GM12892 (cell line): ENCODE results near the gene PVR.
"Not testable (repeated sequence)": the region's sequence is repeated elsewhere in the genome, so short reads cannot be mapped to it uniquely, and the experiment has no call there.

Experiments used
- DNase-seq: peaks from one replicate; pipeline ENCODE4 v3.0.0; 2011; ENCODE audit not compliant: insufficient read length
- FAIRE-seq: peaks from 2 replicates; lab custom pipeline; 2011; peaks lifted over from hg19 to GRCh38; lab: Jason Lieb, UNC
- POLR2A ChIP-seq: IDR thresholded peaks from 2 replicates; pipeline ENCODE4 v1.6.1; 2011; ENCODE audit warnings: low read depth, low read length, control low read depth
- POLR2AphosphoS5 ChIP-seq: IDR thresholded peaks from 2 replicates; pipeline ENCODE4 v1.6.1; 2011; ENCODE audit warnings: low read depth, low read length, control low read depth
- TAF1 ChIP-seq: IDR thresholded peaks from 2 replicates; pipeline ENCODE4 v1.6.1; 2011; ENCODE audit warnings: low read depth, mild to moderate bottlenecking, control low read depth, low read length, borderline replicate concordance

Gene PVR

DNA sequence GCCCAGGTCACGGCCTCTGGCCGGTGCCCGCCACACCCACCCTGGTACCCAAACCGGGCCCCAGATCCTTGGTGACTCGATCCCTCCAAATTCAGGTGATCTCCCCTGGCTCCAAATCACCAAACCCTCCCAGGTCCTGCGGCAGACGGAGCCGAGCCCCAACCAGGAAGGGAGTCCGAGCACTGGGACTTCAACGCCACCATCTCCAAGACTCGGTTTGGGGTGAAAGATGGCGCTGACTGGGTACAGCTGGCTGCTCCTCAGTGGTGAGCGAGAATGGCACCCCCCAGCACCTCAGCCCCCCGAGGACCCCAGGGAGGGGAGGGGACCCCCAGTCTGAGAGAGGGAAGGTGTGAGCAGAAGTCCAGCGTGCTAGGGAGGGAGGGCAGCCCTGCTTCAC, 57.5 kb downstream of the PVR start:
- FAIRE-seq (no peak), DNase-seq (no peak)
- no peak for TF ChIP-seq POLR2A

DNA sequence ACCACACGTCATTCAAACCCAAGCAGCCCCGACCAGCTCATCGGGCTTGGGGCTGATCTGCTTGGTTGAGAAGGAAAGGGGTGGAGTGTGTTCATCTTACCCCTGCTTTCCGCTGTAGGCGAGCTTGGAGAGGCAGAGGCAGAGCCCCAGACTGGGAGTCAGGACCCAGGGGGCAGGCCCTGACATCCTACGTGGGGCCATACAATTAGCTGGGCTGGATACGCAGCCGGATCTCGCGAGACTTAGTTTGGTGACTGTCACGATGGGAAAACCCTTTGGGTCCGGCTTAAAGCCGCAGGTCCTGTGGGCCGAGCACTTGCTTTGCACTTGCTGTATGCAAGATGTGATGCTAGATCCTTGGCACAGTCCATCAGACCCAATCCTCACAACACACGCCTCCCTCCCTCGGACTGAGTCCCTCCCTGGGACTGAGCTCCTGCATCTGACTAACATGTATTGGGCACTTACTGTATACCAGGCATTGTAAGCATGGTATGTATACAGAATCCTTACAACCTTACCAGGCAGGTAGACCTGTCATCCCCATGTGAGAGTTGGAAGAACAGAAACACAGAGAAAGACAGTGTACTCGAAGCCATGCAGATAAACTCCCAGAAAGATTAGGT, 59.0 kb downstream of the PVR start:
- TF ChIP-seq POLR2AphosphoS5 = no peak
- TF ChIP-seq POLR2A = no peak
- no peak for TF ChIP-seq TAF1
- FAIRE-seq = no peak
- DNase-seq = no peak

DNA sequence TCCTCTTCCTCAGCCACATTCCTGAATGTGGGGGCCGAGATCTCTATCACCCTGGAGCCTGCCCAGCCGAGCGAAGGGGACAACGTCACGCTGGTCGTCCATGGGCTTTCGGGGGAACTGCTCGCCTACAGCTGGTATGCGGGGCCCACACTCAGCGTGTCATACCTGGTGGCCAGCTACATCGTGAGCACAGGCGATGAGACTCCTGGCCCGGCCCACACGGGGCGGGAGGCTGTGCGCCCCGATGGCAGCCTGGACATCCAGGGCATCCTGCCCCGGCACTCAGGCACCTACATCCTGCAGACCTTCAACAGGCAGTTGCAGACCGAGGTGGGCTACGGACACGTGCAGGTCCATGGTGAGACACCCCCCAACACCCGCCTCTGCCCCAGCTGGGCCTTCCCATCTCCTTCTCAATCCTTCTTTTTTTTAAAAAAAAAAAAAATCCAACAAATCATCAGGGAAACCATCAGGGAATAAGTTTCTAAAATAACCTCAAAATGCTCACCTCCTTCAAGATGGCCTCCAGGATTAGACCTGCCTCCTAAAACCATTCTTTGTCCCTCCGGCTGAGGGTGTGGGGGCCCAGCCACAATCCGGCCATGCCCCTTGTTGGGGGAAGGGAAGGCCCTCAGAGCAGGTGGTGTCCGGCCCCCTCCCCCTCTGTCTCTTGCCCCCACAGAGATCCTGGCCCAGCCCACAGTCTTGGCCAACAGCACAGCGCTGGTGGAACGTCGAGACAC, 59.8 kb downstream of the PVR start:
- DNase-seq = no peak
- FAIRE-seq = no peak
- TF ChIP-seq POLR2AphosphoS5 = no peak
- TF ChIP-seq POLR2A = no peak

DNA sequence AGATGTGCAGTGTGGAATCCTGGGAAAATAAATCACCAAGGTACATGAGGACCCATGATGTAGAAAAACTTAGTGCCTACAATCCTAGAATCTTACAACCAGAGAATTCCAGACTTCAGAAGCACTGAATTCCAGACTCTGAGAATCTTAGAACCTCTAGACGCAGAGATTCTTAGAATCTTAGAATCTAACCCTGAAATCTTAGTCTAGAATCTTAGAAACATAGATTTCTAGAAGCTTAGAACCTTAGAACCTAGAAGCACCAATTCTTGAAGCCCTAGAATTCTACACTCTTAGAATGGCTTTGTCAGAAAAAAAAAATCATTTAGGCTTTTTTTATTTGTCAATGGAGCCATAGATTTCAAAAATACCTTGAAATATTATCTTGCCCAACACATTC, 61.3 kb downstream of the PVR start:
- no peak for TF ChIP-seq TAF1
- no peak for TF ChIP-seq POLR2A
- TF ChIP-seq POLR2AphosphoS5 = no peak
- FAIRE-seq (no peak), DNase-seq (no peak)

DNA sequence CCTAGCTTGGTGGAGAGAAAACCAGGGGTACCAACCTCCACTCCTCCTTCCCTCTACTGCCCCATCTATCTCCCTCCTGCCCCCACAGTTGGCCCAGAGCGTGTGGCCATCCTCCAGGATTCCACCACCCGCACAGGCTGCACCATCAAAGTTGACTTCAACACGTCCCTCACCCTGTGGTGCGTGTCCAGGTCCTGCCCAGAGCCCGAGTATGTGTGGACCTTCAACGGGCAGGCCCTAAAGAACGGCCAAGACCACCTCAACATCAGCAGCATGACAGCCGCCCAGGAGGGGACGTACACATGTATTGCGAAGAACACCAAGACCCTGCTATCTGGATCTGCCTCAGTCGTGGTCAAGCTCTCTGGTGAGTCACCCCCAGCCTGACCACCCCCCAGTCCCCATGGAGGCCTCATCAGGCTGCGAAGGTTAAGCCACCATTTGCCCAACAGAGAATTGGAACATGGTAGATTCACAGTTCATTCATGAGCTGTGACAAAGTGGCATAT, 61.8 kb downstream of the PVR start:
- no peak for TF ChIP-seq POLR2A
- TF ChIP-seq TAF1 = no peak
- TF ChIP-seq POLR2AphosphoS5 = no peak
- FAIRE-seq = no peak
- DNase-seq = no peak

DNA sequence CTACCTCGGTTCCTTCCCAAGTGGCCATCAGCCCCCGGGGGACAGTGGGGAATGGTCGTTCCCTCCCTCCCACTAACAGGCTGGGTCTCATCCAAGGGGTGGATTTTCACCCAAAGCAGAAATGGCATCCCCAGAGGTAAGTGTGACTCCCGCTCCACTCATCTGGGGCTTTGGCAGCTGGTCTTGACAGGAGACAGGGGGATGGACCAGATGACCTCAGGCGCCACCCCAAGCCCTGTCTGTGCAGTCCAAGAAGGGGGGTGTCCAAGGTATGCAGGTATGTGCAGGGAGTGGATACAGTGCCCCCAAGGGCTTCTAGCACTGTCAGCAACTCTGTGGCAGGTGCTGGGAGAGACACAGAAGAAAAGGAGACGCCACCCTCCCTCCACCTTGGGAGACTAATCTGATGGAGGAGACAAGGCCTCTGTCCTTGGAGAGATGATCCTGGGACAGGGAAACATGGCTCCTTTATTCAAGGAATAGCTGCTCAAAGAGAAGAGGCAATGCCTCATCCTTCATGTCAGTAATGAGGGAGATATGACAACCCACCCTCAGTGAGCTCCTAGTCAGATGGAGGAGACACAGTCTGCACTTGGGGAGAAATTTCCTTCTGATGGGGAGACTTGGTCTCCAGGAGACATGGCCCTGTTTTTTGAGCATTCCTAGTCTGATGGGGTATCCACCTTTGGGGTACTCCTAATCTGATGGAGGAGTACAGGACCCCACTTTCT, 63.0 kb downstream of the PVR start:
- TF ChIP-seq POLR2AphosphoS5 = no peak
- TF ChIP-seq TAF1 = no peak
- TF ChIP-seq POLR2A = no peak
- DNase-seq (no peak), FAIRE-seq (no peak)

DNA sequence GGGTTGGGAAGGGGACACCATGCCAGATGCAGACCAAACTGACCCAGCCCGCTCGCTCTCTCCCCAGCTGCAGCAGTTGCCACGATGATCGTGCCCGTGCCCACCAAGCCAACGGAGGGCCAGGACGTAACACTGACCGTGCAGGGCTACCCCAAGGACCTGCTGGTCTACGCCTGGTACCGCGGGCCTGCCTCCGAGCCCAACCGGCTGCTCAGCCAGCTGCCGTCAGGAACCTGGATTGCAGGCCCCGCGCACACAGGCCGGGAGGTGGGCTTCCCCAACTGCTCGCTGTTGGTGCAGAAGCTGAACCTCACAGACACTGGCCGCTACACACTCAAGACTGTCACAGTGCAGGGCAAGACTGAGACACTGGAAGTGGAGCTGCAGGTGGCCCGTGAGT, 64.1 kb downstream of the PVR start:
- no peak for TF ChIP-seq TAF1
- no peak for TF ChIP-seq POLR2A
- no peak for TF ChIP-seq POLR2AphosphoS5
- FAIRE-seq (no peak), DNase-seq (no peak)

DNA sequence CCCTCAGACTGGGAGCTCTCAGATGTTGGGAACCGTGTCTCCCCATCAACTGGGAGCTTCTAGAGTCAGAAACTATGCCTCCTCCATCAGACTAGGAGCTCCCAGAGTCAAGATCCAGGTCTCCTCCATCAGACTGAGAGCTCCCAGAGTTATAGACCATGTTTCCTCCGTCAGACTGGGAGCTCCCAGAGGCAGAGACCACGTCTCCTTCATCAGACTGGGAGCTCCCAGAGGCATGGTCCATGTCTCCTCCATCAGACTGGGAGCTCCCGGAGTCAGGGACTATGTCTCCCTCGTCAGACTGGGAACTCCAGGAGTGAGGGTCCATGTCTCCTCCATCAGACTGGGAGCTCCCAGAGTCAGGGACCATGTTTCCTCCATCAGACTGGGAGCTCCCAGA, 65.2 kb downstream of the PVR start:
- TF ChIP-seq TAF1 (no peak), POLR2A (no peak)
- FAIRE-seq = no peak

DNA sequence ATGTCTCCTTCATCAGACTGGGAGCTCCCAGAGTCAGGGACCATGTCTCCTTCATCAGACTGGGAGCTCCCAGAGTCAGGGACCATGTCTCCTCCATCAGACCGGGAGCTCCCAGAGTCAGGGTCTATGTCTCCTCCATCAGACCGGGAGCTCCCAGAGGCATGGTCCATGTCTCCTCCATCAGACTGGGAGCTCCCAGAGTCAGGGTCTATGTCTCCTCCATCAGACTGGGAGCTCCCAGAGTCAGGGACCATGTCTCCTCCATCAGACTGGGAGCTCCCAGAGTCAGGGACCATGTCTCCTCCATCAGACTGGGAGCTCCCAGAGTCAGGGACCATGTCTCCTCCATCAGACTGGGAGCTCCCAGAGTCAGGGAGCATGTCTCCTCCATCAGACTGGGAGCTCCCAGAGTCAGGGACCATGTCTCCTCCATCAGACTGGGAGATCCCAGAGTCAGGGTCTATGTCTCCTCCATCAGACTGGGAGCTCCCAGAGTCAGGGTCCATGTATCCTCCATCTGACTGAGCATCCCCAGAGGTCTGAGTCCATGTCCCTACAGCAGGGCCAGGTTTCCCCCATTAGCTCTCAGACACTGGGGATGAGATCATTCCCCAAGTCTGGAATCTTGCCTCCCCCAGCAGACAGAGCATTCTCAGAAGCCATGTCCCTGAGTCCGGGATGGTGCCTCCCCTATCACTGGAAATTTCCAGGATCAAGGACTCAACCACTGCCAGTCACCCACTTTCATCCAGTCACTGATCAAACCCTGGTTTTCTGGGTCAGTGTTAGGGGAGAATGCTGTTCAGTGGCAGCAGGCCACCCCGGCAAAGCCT, 65.9 kb downstream of the PVR start:
- FAIRE-seq, DNase-seq: not testable (repeated sequence)

More for the DNA sequence above, 65.2 kb downstream of the PVR start:
- no peak for DNase-seq

DNA sequence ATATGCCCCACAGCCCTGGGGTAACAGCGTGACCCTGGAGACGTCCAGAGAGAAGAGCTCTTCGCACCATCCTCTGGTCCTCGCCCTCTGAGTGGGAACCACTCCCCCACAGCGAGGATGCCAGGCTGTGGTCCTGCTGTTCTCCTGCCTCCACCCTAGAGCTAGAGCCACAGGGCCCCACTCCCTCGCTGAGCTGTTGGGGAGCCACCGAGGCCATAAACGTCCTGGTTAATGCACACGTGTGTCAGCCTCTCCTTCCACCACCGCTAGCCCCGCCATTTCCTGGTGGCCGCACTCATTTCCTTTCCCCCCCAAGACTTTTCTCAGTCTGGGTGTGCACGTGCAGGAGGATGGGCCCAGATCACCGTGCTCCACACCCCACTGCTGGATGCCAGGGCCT, 66.8 kb downstream of the PVR start:
- DNase-seq (no peak), FAIRE-seq (no peak)
- no peak for TF ChIP-seq TAF1
- TF ChIP-seq POLR2AphosphoS5 = no peak
- TF ChIP-seq POLR2A = no peak

DNA sequence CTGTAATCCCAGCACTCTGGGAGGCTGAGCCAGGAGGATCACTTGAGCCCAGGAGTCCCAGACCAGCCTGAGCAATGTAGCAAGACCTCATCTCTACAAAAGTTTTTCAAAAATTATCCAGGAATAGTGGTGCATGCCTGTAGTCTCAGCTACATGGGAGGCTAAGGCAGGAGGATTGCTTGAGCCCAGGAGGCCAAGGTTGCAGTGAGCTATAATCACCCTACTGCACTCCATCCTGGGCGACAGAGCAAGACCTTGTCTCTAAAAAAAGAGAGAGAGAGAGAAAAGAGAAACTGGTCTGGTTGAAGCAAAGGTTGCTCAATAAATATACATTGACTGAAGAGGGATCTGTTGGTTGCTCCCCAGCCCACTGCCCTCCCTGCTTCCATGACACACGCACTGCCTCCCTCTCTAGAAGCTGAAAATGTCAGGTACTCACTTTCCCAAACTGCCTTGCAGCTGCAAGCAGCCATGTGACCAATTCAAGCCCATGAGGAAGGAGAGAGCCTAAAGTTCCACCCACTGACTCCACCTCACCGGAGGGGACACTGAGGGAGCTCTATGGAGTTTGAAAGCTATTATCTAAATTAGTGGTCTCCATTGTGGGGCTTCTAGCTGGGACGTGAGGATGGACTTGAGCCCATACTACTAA, 69.3 kb downstream of the PVR start:
- FAIRE-seq = no peak
- no peak for DNase-seq
- TF ChIP-seq POLR2A (no peak), POLR2AphosphoS5 (no peak), TAF1 (no peak)
